ENCODE results near the gene PXDN.

PXDN gene

DNA sequence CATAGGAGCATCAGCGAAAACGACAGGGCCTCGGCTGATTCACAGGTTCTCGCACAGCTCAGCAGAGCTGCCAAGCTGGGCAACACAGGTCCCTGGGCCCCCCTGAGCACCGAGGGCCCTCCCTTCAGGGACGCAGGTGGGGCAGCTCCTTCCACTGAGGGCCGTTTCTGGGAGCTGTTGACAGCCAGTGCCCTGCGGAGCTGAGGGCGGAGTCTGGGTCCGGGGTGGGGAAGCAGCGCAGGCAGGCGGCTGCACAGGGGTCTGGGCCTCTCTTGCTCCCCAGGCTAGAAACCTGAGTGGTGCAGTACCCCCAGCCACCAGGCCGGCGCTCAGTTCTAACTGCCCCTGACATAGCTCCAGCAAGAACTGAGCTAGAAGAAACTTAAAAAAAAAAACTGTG, 65.7 kb downstream of the PXDN start:
- TF ChIP-seq CTCF (IDR thresholded peaks at IDR 0.05; ENCODE audit: low read depth, low read length) = no peak
- H3K4me3 ChIP-seq (ENCODE audit: low read depth, low read length) = no peak overlapping the region

GRCh38 chr2:1677821-1678165, 66.5 kb downstream of the PXDN start:
- no peak for DNase-seq
- TF ChIP-seq CTCF (IDR thresholded peaks at IDR 0.05; ENCODE audit: low read depth, low read length) = no peak
- Histone ChIP-seq H3K4me1 (no peaks in the 10 kb centered on the region), H3K4me3 (ENCODE audit: low read depth, low read length) (no peak overlapping the region), H3K9me3 (no peaks in the 10 kb centered on the region), H3K36me3 (no peaks in the 10 kb centered on the region), H3K27me3 (no peaks in the 10 kb centered on the region)

More for the DNA sequence above, 65.7 kb downstream of the PXDN start:
- no peaks in the 10 kb centered on the region for H3K27me3 ChIP-seq
- H3K4me1 ChIP-seq = no peaks in the 10 kb centered on the region
- no peak for DNase-seq
- H3K36me3 ChIP-seq = no peaks in the 10 kb centered on the region
- no peaks in the 10 kb centered on the region for H3K9me3 ChIP-seq

GRCh38 chr2:1676913-1677820, 67.1 kb downstream of the PXDN start:
- H3K4me3 ChIP-seq (ENCODE audit: low read depth, low read length) = no peak overlapping the region
- no peaks in the 10 kb centered on the region for H3K4me1 ChIP-seq
- no peak for DNase-seq
- TF ChIP-seq CTCF (IDR thresholded peaks at IDR 0.05; ENCODE audit: low read depth, low read length) = no peak
- no peaks in the 10 kb centered on the region for H3K27me3 ChIP-seq
- H3K36me3 ChIP-seq = no peaks in the 10 kb centered on the region
- no peaks in the 10 kb centered on the region for H3K9me3 ChIP-seq

GRCh38 chr2:1676091-1676912, 68.0 kb downstream of the PXDN start:
- no peak for TF ChIP-seq CTCF (IDR thresholded peaks at IDR 0.05; ENCODE audit: low read depth, low read length)
- no peaks in the 10 kb centered on the region for H3K4me1 ChIP-seq
- H3K4me3 ChIP-seq (ENCODE audit: low read depth, low read length) = no peak overlapping the region
- H3K27me3 ChIP-seq = no peaks in the 10 kb centered on the region
- DNase-seq = no peak
- no peaks in the 10 kb centered on the region for H3K36me3 ChIP-seq
- no peaks in the 10 kb centered on the region for H3K9me3 ChIP-seq

- TF ChIP-seq CTCF (IDR thresholded peaks at IDR 0.05; ENCODE audit: low read depth, low read length) = no peak
- Histone ChIP-seq H3K36me3 (no peaks in the 10 kb centered on the region), H3K4me1 (no peaks in the 10 kb centered on the region), H3K9me3 (no peaks in the 10 kb centered on the region), H3K27me3 (no peaks in the 10 kb centered on the region), H3K4me3 (ENCODE audit: low read depth, low read length) (no peak overlapping the region)
- no peak for DNase-seq
Observed at GRCh38 chr2:1675633-1676032, 68.7 kb downstream of the PXDN start.
